ENCODE measurements around the gene FPGS. TPM values are rescaled to one million over a fixed set of nuclear protein-coding genes. Genes with fewer than 3 reads are reported as not detected.
"Not testable (repeated sequence)": the region's sequence is repeated elsewhere in the genome, so short reads cannot be mapped to it uniquely, and the experiment has no call there.

Gene FPGS
- total and polyA plus RNA-seq, 3 donors from 2014 or later = 37.9 to 105 (median 99.3) TPM

- no peaks in the 10 kb centered on the region for H3K9me3 ChIP-seq
- TF ChIP-seq POLR2A (IDR thresholded peaks at IDR 0.05) = no peak
- TF ChIP-seq CTCF (IDR thresholded peaks at IDR 0.05) = no peak
- 56% methylated on average over 7 of the region's 7 CpGs for WGBS, 2 donors
- intact Hi-C loops (cut with DNase I; ENCODE audit: low total_unique reads) = no loop called here
- peaks cover 76% of the 10 kb centered on the region for H3K4me1 ChIP-seq
- DNase-seq = no peak
- H3K27ac ChIP-seq = peak overlapping the region in 1 of 2 donors; percentile 85
- no peaks in the 10 kb centered on the region for H3K27me3 ChIP-seq
- H3K36me3 ChIP-seq (ENCODE audit: low read depth, missing control alignments) = no peaks in the 10 kb centered on the region
- no peak overlapping the region for H3K4me3 ChIP-seq
Measured at GRCh38 chr9:127832248-127832647, 29.6 kb downstream of the FPGS start.

GRCh38 chr9:127833555-127833954 is 30.9 kb downstream of the FPGS start:
- intact Hi-C loops (cut with DNase I; ENCODE audit: low total_unique reads) = no loop called here
- Histone ChIP-seq H3K27ac (peak overlapping the region in 1 of 2 donors; percentile 85), H3K9me3 (no peaks in the 10 kb centered on the region), H3K27me3 (no peaks in the 10 kb centered on the region), H3K4me3 (no peak overlapping the region), H3K4me1 (peaks cover 76% of the 10 kb centered on the region), H3K36me3 (ENCODE audit: low read depth, missing control alignments) (no peaks in the 10 kb centered on the region)
- TF ChIP-seq POLR2A (IDR thresholded peaks at IDR 0.05) = no peak
- no peak for TF ChIP-seq CTCF (IDR thresholded peaks at IDR 0.05)
- WGBS, 2 donors = 12 to 22% methylated on average over 1 of the region's 1 CpG
- no peak for DNase-seq

- no peak for TF ChIP-seq CTCF (IDR thresholded peaks at IDR 0.05)
- TF ChIP-seq POLR2A (IDR thresholded peaks at IDR 0.05) = no peak
- H3K27ac ChIP-seq = peak overlapping the region; percentile 9 to 85
- DNase-seq = no peak
- no peaks in the 10 kb centered on the region for H3K36me3 ChIP-seq (ENCODE audit: low read depth, missing control alignments)
- H3K4me1 ChIP-seq = peaks cover 74% of the 10 kb centered on the region
- 44 to 50% methylated on average over 15 to 17 of the region's 17 CpGs for WGBS, 2 donors
- H3K9me3 ChIP-seq = no peaks in the 10 kb centered on the region
- intact Hi-C loops (cut with DNase I; ENCODE audit: low total_unique reads) = no loop called here
- H3K4me3 ChIP-seq = no peak overlapping the region
- no peaks in the 10 kb centered on the region for H3K27me3 ChIP-seq
Measured at GRCh38 chr9:127835991-127836516, 33.4 kb downstream of the FPGS start.

GRCh38 chr9:127836561-127836960 is 33.9 kb downstream of the FPGS start:
- peaks cover 74% of the 10 kb centered on the region for H3K4me1 ChIP-seq
- WGBS, 2 donors = 40 to 68% methylated on average over 3 of the region's 3 CpGs
- DNase-seq; intact Hi-C loops (cut with DNase I; ENCODE audit: low total_unique reads); H3K36me3 ChIP-seq (ENCODE audit: low read depth, missing control alignments); H3K9me3 ChIP-seq; H3K27me3 ChIP-seq; H3K4me3 ChIP-seq: not testable (repeated sequence)
- H3K27ac ChIP-seq = peak overlapping the region; percentile 9 to 85

- intact Hi-C loops (cut with DNase I; ENCODE audit: low total_unique reads) = no loop called here
- peak overlapping the region in 1 of 2 donors; percentile 85 for H3K27ac ChIP-seq
Measured at GRCh38 chr9:127837346-127837745, 34.7 kb downstream of the FPGS start.

More at GRCh38 chr9:127837346-127837745, 34.7 kb downstream of the FPGS start:
- TF ChIP-seq CTCF (IDR thresholded peaks at IDR 0.05) (no peak), POLR2A (IDR thresholded peaks at IDR 0.05) (no peak)
- no peaks in the 10 kb centered on the region for H3K36me3 ChIP-seq (ENCODE audit: low read depth, missing control alignments)
- no peaks in the 10 kb centered on the region for H3K9me3 ChIP-seq
- H3K27me3 ChIP-seq = no peaks in the 10 kb centered on the region
- WGBS, 2 donors = 32 to 59% methylated on average over 4 of the region's 4 CpGs
- H3K4me3 ChIP-seq = no peak overlapping the region
- DNase-seq = no peak
- peaks cover 67% of the 10 kb centered on the region for H3K4me1 ChIP-seq

All from testis (tissue), 3 donors.